GM19035 (cell line): ENCODE data around the gene TTYH1.
"Not testable (repeated sequence)": the region's sequence is repeated elsewhere in the genome, so short reads cannot be mapped to it uniquely, and the experiment has no call there.

ENCODE experiments used
- ATAC-seq: cut with Tn5 transposase; IDR thresholded peaks from one replicate; pipeline ENCODE4 v1.9.1; 2021; ENCODE audit not compliant: unreplicated experiment

TTYH1 gene

DNA sequence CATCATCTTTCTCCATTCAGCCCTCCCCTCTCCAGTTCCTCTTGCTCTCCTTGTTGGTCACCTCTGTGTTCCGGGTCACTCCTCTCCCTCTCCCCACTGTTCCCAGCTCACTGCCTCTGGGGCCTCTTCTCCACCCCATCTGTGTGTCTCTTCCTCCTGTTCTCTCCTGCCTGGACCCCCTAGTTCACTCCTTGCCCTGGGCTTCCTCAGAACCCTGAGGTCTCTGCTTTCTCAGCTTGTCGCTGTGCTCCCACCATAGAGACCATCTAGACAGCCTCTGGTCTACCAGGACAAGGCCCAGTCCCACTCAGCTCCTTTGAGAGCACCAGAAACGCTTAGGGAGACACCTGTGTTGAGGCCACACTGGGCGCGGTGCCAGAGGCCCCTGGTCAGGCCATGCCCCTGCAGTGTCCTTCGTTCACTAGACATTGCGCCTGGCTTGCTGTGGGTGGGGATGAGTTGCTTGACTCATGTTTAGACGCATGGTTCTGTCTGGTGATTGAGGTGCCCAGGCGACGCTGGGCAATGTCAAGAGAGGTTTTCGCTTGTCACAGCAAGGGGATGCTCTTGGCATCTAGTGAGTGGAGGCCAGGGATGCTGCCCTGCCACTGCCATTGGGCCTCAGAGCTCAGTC, 43.5 kb downstream of the TTYH1 start:
- no peak for ATAC-seq

DNA sequence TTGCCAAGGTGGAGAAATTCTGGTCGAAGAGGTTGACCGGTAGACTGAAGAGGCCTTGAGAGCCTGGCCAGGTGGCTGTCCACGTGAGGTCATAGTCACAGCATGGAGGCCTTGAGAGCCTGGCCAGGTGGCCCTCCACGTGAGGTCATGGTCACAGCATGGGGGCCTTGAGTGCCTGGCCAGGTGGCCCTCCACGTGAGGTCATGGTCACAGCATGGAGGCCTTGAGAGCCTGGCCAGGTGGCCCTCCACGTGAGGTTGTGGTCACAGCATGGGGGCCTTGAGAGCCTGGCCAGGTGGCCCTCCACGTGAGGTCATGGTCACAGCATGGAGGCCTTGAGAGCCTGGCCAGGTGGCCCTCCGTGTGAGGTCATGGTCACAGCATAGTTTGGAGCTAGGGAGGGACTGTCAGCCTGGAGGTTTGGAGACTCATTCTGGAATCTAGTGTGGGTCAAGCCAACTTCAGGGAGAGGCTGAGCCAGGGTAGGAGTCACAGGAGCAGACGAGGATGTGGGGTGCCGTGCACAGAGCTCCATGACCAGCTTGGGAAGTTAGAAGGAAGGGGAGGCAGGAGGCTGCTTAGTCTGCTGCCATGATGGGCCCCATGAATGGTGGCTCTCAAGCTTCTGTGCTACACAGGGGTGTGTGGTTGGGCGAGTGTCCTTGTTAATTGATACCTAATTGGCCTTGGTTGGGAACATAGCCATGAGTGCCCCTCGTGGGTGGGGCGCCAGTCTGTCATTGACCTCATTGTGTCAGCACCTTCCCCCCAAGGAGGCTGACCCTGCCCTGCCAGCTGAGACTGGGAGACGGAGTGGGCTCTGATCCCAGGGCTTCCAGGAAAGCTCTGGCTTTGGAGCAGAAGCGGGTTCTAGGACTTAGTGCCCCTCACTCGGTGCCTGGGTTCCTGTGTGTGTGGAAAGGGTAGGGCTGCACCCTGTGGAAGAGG, 44.3 kb downstream of the TTYH1 start:
- ATAC-seq: no peak

- ATAC-seq: no peak
Measured at GRCh38 chr19:54460230-54461005, 45.2 kb downstream of the TTYH1 start.

DNA sequence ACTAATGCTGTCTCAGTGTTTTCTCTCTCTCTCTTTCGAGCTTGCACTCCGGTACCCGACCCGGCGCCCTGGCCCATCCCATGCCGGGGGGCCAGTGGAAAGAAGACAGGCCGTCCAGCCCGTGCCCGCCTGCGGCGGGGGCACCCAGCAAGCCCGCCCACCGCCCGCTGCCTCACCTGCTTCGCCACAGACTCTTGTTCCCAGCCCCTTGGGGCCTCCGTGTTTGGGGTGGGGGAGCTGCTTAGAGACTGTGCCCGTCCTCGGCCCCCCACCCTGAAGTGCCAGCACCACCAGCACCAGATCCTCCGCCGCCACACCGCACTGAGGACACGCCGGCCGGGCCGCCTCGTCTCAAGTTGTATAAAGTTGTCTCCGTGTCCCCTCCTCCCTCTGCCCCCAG, 45.9 kb downstream of the TTYH1 start:
- ATAC-seq: no peak

DNA sequence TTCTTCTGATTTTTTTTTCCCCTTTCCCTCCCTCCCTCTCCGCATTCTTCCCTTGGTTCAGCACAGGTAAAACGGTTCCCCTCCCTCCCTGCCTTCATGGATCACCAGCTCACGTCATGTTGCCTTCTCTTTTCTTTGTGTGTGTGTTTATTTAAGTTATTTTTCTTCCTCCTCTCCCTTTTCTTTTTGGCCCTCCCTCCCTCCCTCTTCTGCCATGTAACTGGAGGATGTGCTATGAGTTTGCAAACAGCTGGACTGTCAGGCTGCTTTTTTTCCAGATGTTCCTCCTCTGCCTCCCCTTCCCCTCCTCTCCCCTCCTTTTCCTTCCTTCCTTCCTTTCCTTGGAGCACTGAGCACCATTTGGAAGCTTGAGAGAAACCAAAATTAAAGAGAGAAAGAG, 46.3 kb downstream of the TTYH1 start:
- ATAC-seq: no peak

- no peak for ATAC-seq
Measured at GRCh38 chr19:54462047-54462654, 46.9 kb downstream of the TTYH1 start.

DNA sequence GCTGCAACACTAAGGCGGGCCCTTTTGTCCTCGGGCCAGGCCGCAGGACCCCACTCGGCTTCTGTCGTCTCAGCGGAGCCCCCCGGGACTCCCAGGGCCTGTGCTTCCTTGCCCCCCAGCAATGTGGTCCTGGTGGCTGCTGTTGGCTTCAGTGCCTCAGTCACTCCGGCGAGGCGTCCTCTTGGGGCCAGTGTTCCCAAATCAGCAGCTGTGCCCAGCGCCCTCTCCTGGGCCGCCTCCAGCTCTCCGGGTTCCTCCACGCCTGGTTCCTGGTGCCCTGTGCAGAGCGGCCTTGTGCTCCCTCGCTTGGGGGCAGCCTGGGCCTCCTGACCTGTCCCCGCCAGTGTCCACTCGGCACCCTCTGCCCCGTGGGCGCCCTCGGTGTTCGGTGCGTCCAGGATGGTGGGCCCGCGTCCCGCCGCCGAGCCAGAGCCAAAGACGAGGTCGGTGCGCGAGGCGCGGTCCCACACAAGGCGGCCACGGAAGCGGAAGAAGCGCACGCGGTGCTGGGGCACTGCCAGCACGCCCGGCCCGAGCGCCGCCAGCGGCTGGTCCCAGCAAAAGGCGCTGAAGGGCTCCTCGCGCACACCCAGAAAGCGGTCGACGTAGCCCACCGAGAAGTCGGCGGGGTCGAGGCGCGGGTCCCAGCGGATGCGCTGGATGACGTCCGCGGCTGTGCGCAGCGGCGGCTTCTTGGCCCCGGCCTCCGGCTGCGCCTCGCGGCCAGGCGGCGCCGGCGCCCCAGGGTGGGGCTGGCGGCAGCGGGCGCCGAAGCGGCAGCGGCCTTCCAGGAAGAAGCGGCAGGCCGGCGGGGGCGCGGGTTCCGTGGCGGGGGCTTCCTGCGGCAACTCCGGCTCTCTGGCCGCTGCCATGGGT, 47.6 kb downstream of the TTYH1 start:
- peak; percentile 20 for ATAC-seq

DNA sequence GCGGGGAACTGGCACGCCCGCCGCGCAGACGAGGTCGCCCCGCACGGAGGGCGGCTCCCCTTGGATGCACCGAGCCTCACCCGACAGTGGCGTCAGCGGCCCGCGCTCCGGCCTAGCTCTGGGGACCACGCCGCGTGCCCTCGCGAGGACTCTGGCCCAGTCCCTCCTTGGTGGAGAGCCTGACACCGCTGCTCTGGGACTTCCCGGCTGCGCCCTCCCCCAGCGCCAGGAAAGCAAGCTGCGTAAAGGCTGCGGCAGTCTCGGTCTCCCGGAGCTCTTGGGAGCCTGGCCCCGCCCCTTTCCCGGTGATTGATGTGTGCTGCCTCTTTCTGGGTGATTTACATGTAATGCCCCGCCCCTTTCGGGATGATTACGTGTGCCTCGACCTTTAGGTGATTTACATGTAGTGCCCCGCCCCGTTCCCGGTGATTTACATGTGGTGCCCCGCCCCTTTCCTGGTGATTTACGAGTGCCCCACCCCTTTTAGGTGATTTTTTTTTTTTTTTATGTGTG, 48.3 kb downstream of the TTYH1 start, which contains the start of gene LENG9:
TSS of gene LENG9 (minus strand) at position 248 of the 513 bp plus-strand sequence. CDS start 252 bp downstream, outside the sequence.
- ATAC-seq: peak; percentile 65

DNA sequence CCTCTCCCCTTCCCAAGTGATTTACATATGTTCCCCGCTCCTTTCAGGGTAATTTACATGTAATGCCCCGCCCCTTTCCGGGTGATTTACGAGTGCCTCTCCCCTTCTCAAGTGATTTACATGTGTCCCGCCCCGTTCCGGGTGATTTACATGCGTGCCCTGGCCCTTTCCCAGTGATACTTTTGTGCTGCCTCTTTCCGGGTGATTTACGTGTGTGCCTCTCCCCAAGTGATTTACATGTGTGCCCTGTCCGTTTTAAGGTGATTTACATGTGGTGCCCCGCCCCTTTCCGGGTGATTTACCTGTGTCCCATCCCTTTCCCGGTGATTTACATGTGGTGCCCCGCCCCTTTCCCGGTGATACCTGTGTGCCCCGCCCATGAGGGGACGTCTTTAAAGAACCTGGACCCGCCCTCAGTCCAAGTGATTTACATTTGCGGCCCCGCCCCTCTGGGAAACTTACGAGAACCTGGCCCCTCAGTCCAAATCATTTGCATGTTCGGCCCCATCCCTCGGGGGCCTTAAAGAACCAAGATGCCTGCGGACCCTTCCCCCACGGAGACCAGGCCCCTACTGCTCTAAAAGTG, 48.9 kb downstream of the TTYH1 start:
- ATAC-seq: peak; percentile 49

DNA sequence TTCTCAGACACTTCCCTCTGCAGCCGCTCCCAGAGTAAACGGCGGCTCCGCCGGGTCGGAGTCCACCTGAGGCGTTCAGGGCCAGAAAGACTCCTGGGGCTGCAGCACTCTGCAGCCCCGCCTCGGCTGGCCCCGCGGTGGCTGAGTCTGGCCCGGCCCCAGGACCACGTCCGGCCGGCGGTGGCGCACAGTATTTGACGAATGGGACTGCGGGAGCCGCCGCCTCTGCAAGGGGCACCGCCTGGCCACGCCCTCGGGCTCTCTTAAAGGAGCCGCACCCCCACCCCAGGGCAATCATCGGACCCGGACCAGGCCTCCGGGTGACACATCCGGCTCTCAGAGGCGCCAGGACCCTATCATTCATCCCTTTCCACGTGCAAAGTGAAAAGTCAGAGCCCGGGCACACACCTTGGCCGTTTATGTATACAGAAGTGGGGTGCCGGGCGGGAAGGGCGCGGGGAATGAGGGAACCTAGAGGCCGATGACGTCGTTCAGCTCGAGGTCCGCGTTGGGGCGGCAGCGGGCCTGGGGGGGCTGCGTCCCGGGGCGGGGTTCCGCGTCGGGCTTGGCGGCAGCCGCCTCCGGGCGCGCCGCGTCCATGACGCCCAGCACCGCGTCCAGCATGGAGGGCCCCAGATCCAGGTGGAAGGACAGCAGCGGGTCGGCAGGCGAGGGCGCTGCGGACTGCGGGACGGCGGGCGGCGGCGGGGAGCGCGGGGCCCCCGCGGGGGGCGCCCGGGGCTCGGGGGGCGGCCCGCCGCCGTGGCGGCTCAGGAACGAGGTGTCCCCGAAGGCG, 49.6 kb downstream of the TTYH1 start:
- ATAC-seq: peak; percentile 31

DNA sequence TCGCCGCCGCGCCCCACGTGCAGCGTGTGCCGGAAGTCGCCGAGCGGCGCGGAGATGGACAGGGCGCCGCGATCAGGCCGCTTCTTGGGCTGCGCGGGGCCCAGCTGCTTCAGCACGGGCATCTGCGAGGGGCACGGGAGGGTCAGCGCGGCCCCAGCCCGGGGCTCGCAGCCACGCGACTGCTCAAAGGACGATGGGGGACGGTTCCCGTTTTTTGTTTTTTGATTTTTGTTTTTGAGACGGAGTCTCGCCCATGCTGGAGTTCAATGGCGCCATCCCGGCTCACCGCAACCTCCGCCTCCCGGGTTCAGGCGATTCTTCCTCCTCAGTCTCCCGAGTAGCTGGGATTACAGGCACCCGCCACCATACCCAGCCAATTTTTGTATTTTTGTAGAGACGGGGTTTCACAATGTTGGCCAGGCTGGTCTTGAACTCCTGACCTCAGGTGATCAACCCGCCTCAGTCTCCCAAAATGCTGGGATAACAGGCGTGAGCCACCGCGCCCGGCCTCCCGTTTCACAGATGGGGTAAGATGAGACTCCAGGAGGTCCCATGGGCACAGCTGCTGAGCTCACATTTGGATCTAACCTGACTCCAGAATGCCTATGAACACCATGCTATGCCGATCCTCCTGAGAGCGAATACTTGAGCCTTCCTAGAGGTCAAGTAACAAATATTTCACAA, 50.3 kb downstream of the TTYH1 start:
- no peak for ATAC-seq

DNA sequence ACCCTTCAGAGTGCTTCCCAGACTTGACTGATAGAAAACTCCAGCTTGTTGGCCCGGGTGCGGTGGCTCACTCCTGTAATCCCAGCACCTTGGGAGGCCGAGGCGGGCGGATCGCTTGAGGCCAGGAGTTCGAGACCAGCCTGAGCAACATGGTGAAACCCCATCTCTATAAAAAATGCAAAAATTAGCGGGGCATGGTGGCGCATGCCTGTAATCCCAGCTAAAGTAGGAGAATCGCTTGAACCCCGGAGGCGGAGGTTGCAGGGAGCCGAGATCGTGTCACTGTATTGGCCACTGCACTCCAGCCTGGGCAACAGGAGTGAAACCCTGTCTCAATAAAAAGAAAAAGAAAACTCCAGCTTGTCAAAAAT, 50.8 kb downstream of the TTYH1 start:
- ATAC-seq: not testable (repeated sequence)

DNA sequence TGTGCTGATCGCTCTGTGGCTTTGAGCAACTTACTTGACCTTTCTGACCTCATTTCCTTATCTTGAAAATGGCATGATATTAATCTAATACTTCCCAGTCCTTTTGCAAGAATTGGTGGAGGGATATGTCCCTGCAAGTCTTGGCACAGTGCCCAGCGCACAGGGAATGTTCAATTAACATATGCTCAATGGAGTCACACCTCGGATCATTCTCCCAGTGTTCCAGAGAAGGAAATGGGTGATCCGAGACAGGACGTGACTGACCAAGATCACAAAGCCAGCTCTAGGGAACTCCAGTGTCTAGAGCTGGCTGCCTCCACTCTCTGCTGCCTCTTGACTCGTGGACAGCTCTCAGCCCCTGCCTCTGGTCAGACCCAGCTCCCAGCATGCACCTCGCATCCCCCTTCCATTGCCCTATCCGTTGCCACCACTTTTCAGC, 54.3 kb downstream of the TTYH1 start:
- ATAC-seq: no peak

DNA sequence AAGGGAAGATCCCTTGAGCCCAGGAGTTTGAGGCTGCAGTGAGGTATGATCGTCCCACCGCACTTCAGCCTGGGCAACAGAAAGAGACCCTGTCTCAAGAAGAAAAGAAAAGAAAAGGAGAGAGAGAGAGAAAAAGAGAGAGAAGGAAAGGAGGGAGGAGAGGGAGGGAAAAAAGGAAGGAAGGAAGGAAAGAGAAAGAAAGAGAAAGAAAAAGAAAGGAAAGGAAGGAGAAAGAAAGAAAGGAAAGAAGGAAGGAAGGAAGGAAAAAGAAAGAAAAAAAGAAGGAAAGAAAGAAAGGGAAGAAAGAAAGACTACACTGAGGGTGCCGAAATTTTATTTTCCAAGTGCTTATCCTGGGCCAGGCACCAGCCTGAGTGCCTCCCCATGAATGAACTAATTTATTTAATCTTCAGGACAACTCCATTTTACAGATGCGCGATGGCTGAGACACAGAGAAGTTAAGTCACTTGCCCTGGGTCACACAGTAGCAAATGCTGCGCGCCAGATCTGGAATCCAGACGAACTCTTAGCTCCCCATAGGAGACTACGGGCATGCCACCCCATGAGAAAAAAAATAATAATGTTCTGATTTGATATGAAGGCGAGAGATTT, 55.1 kb downstream of the TTYH1 start:
- no peak for ATAC-seq

- no peak for ATAC-seq
Measured at GRCh38 chr19:54470991-54471782, 55.9 kb downstream of the TTYH1 start.

- no peak for ATAC-seq
Measured at GRCh38 chr19:54473071-54473891, 58.0 kb downstream of the TTYH1 start, which contains the start of gene CDC42EP5. Gene CDC42EP5, minus strand, starts transcription at chr19:54473296. Its CDS starts 7,749 bp downstream, at chr19:54465547.
